Activated naive CD4-positive, alpha-beta T cell treated with anti-CD3 and anti-CD28 coated beads for 36 hours (primary cell): Measurements from ENCODE around the gene CLCN6. TPM values are rescaled to one million over a fixed set of nuclear protein-coding genes. Genes with fewer than 3 reads are reported as not detected.

Source experiments
- CTCF ChIA-PET: fragments of 350-600 bp; sonication (Branson Sonifier 250); formaldehyde crosslinking; loops from one replicate; lab custom pipeline; 2021; ENCODE audit warnings: antibody characterized with exemption; lab: Charles Lee
- DNase-seq: peaks from one replicate; pipeline ENCODE4 v3.0.0-alpha.2; 2020
- H3K27ac Mint-ChIP-seq: one replicate; pipeline ENCODE4 v1.8.0; 2021; ENCODE audit warnings: mild to moderate bottlenecking, mixed read lengths
- H3K27me3 Mint-ChIP-seq: one replicate; pipeline ENCODE4 v1.8.0; 2021; ENCODE audit warnings: low read depth, mixed read lengths
- H3K36me3 Mint-ChIP-seq: one replicate; pipeline ENCODE4 v1.8.0; 2021; ENCODE audit warnings: low read depth, mixed read lengths
- H3K4me1 Mint-ChIP-seq: one replicate; pipeline ENCODE4 v1.8.0; 2021; ENCODE audit warnings: low read depth, mixed read lengths
- H3K4me3 Mint-ChIP-seq: one replicate; pipeline ENCODE4 v1.8.0; 2021; ENCODE audit warnings: mild to moderate bottlenecking, moderate library complexity, mixed read lengths
- H3K9me3 Mint-ChIP-seq: one replicate; pipeline ENCODE4 v1.8.0; 2021; ENCODE audit warnings: mixed read lengths
- intact Hi-C: fragments of 100-400 bp; cut with micrococcal nuclease; formaldehyde crosslinking; loops from one replicate; pipeline ENCODE4 v1.15.1; 2023
- total RNA-seq, 2 experiments: library from RNA; stranded (reverse); gene quantifications; one replicate each; pipeline ENCODE4 v1.2.3, GENCODE V29; 2021

CLCN6 gene
- total RNA-seq, 2 experiments from 2014 or later = 11.3 to 11.6 TPM

GRCh38 chr1:11888206-11888876, 82.3 kb downstream of the CLCN6 start:
- H3K36me3 Mint-ChIP-seq = no peaks in the 10 kb centered on the region
- H3K27me3 Mint-ChIP-seq = no peaks in the 10 kb centered on the region
- CTCF ChIA-PET = no interaction called here
- no peaks in the 10 kb centered on the region for H3K9me3 Mint-ChIP-seq
- intact Hi-C loops = no loop called here
- H3K4me1 Mint-ChIP-seq = no peaks in the 10 kb centered on the region
- no peak overlapping the region for H3K4me3 Mint-ChIP-seq
- DNase-seq = no peak
- no peak overlapping the region for H3K27ac Mint-ChIP-seq

DNA sequence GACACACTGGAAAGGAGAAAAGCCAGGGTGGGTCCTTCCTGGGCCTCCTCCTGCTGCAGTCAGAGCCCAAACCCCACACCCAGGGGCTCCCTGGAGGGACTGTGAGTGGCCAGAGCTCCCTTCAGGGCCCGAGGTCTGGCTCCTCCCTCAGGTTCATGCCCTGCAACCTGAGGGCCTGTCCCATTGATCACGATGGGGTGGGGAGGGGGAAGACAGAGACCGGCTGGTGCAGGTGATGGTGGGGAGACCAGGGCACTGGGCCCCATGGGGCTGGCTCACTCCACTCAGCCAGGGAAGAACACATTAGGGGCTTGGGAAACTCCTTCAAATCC, 82.9 kb downstream of the CLCN6 start:
- no peak overlapping the region for H3K27ac Mint-ChIP-seq
- CTCF ChIA-PET = no interaction called here
- H3K36me3 Mint-ChIP-seq = no peaks in the 10 kb centered on the region
- intact Hi-C loops = no loop called here
- no peaks in the 10 kb centered on the region for H3K4me1 Mint-ChIP-seq
- H3K27me3 Mint-ChIP-seq = peaks cover under 1% of the 10 kb centered on the region
- no peaks in the 10 kb centered on the region for H3K9me3 Mint-ChIP-seq
- no peak overlapping the region for H3K4me3 Mint-ChIP-seq
- no peak for DNase-seq

DNA sequence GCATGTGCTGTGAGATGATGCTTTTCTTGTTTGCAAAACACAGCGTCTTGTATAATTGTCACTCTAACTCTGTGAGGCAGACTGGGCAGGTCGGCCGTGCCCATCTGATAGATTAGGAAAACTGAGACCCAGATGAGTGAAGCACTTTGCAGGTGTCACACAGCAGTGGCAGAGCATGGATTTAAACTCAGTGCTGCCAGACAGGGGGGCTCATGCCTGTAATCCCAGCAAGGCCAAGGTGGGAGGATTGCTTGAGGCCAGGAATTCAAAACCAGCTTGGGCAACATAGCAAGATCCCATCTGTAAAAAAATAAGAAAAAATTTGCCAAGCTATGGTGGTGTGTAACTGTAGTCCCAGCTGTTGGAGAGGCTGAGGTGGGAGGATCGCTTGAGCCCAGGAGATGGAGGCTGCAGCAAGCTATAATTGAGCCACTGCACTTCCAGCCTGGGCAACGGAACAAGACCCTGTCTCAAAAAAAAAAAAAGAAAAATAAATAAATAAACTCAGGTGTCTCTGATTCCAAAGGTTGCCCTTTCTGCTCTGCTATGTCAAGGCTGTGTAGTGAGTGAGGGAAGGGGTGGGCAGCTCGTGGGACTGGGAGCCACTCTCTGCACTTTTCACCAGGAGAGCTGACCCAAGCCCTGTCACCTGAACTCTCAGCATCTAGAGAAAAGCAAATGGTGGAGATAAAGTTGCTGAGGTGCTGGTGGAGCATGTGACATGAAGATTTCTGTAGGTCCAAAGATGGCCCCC, 85.6 kb downstream of the CLCN6 start:
- H3K4me1 Mint-ChIP-seq = no peaks in the 10 kb centered on the region
- no peaks in the 10 kb centered on the region for H3K9me3 Mint-ChIP-seq
- H3K27me3 Mint-ChIP-seq = peaks cover 13% of the 10 kb centered on the region
- no peak overlapping the region for H3K4me3 Mint-ChIP-seq
- intact Hi-C loops = loop anchor here (5.0 kb wide), 1 partner anchor 239 kb away; the partner anchor contains the start of genes FBXO2 and FBXO44
- no peak for DNase-seq
- CTCF ChIA-PET = interaction anchor here (0.6 to 2.2 kb wide), 7 partner anchors 9 to 675 kb away, joined by 3 to 7 read pairs (median 5); no protein-coding TSS in a partner anchor
- no peak overlapping the region for H3K27ac Mint-ChIP-seq
- H3K36me3 Mint-ChIP-seq = no peaks in the 10 kb centered on the region

Other genes starting within 250 kb of the CLCN6 start
- gene FBXO2, start 151.8 kb upstream of the CLCN6 start, total RNA-seq = 1 to 10 TPM in 1 of 2 experiments, under 1 TPM in 1; 0.77 to 1.1 TPM
- 10 to 100 TPM; 21.6 to 23.6 TPM for gene FBXO44, start 151.3 kb upstream of the CLCN6 start, total RNA-seq
- 10 to 100 TPM; 20.0 to 20.6 TPM for gene FBXO6, start 142.0 kb upstream of the CLCN6 start, total RNA-seq
- gene MAD2L2, start 125.0 kb upstream of the CLCN6 start, total RNA-seq = 10 to 100 TPM; 86.7 to 88.3 TPM
- under 1 TPM; 0.26 to 0.30 TPM for gene DRAXIN, start 114.5 kb upstream of the CLCN6 start, total RNA-seq
- 10 to 100 TPM; 20.3 to 21.7 TPM for gene AGTRAP, start 70.1 kb upstream of the CLCN6 start, total RNA-seq
- not detected for gene C1orf167, start 44.0 kb upstream of the CLCN6 start, total RNA-seq
- gene MTHFR, start 227 bp upstream of the CLCN6 start, total RNA-seq = 1 to 10 TPM; 7.1 to 7.9 TPM
- not detected for gene NPPA, start 41.6 kb downstream of the CLCN6 start, total RNA-seq
- not detected for gene NPPB, start 52.8 kb downstream of the CLCN6 start, total RNA-seq
- gene KIAA2013, start 120.2 kb downstream of the CLCN6 start, total RNA-seq = 10 to 100 TPM; 16.0 to 17.7 TPM
- 1 to 10 TPM; 6.7 to 9.0 TPM for gene PLOD1, start 128.5 kb downstream of the CLCN6 start, total RNA-seq
- gene MFN2, start 174.3 kb downstream of the CLCN6 start, total RNA-seq = 10 to 100 TPM; 47.4 to 52.3 TPM
- gene MIIP, start 213.3 kb downstream of the CLCN6 start, total RNA-seq = 10 to 100 TPM; 32.8 to 36.4 TPM